GM19025 (cell line): Measurements from ENCODE around the gene IL4R.
A peak's percentile ranks its signal among the peaks of the same experiment; 100 is the strongest.
"Not testable (repeated sequence)": the region's sequence is repeated elsewhere in the genome, so short reads cannot be mapped to it uniquely, and the experiment has no call there.

Source experiments
- ATAC-seq: cut with Tn5 transposase; IDR thresholded peaks from one replicate; pipeline ENCODE4 v1.9.1; 2021; ENCODE audit warnings: mild to moderate bottlenecking, low read depth, moderate library complexity; ENCODE audit not compliant: unreplicated experiment

The IL4R gene

DNA sequence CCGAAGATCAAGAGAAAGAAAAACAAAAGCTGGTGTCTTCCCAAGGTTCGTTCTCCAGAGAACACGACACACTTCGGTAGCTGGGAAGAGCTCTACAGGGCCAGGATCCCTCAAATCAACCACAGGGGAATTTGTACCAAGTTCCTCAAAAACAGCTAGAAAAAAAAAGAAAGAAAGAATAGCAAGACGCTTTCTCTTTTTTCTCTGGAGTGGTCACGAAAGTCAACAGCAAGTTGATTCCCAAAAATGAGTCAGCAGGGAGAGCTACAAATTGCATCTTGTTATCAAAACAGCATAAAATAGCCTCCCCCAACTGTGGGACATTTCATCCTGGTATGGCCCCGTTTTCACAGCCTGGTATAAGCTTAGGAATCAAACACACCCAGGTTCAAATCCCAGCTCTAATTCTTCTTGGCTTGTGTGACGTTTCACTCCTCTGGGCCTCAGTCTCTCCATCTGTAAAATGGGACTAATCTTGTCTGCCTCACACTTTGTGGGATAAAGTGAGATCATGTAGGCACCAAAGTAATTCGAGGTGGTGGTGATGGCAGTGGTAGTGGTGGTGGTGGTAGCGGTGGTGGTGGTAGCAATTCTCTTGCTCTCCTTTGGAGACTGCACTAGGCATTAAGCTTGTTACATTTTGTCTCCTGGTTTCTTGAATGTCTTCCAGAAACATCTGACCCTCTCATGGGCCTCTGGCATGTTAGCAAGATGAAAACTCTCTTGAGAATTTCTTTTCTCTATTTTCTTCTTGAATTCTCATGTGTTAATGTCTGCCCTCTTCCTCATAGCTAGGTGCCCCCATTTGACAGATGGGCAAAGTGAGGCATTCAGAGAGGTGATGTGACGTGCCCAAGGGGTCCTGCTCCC lies 87.2 kb downstream of the IL4R start:
- no peak for ATAC-seq

- ATAC-seq, result peak; percentile 53
These were observed 88.2 kb downstream of the IL4R start, which contains the start of gene IL21R for GRCh38 chr16:27401768-27402568. IL21R (plus strand) TSS chr16:27402174; CDS start chr16:27430072, 27,898 bp downstream.

GRCh38 chr16:27402569-27402963 lies 88.8 kb downstream of the IL4R start:
- ATAC-seq, result no peak

GRCh38 chr16:27402964-27403600 lies 89.3 kb downstream of the IL4R start:
- ATAC-seq, result no peak

- ATAC-seq, result no peak
These were observed 89.8 kb downstream of the IL4R start for GRCh38 chr16:27403601-27403992.

GRCh38 chr16:27404163-27404823 lies 90.5 kb downstream of the IL4R start:
- ATAC-seq, result no peak

- ATAC-seq, result no peak
These were observed 92.0 kb downstream of the IL4R start for GRCh38 chr16:27405546-27406451.

GRCh38 chr16:27406511-27407128 lies 92.8 kb downstream of the IL4R start:
- ATAC-seq, result no peak

GRCh38 chr16:27407133-27407532 lies 93.4 kb downstream of the IL4R start:
- ATAC-seq, result no peak

DNA sequence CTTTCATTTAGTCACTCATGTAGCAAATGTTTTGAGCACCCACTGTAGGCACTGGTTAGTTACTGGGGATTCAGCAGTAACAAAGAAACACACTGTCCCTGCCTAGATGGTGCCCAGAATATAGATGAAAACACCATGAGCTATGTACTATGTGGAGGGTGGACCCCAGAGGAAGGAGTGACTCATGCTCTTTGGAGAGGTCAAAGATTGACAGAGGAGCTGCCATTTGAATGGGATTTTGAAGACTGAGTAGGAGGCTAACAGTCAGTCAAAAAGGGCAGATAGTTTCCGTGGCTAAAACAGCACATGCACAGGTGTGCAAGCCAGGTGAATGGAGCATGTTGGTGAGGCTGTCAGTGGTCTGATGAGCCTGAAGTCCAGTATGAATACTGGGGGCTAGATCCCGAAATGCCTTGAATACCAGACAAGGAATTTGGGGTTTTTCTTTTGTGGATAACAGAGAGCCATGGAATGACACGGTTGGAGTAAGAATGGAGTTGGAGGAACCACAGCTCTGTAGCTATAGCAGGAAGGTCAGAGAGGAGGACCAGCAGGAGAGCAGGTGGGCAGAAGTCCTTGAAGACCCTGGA lies 94.3 kb downstream of the IL4R start:
- peak; percentile 31 for ATAC-seq

DNA sequence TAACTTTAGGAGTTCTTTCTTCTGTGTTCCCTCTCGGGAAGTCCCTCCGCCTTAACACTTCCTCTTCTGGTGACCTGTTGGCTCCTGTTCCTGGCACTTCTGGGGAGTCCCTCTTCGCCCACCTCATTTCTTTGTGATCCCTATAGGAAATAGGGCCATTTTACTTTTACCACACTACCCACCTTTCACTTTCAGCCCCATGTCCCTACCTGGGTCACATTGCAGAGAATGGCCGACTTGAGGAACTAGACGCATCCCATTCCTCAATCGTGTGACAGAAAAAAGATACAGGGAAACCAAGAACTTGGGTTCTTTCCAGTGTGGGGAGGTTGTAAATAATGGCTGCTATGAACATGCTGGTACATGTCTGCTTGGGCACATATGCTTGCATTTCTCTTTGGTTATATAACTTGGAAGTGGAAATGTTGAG lies 94.8 kb downstream of the IL4R start:
- peak; percentile 26 for ATAC-seq

DNA sequence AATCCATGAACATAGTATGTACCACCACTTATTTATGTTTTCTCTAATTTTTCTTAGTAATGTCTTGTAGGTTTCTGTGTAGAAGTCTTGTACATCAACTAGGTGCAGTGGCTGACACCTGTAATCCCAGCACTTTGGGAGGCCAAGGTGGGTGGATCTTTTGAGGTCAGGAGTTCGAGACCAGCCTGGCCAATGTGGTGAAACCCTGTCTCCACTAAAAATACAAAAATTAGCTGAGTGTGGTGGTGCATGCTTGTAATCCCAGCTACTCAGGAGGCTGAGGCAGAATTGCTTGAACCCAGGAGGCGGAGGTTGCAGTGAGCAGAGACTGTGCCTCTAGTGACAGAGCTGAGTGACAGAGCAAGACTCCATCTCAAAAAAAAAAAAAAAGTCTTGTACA lies 96.2 kb downstream of the IL4R start:
- not testable (repeated sequence) for ATAC-seq

- ATAC-seq, result no peak
These were observed 97.0 kb downstream of the IL4R start for GRCh38 chr16:27410761-27411160.

GRCh38 chr16:27413956-27414355 lies 100.2 kb downstream of the IL4R start:
- no peak for ATAC-seq
